ENCODE data around the gene EEFSEC. TPM values are rescaled to one million over a fixed set of nuclear protein-coding genes. Genes with fewer than 3 reads are reported as not detected.

The EEFSEC gene
- total and polyA plus RNA-seq, 2 of the 8 experiments (the other 6 are each of a cell fraction or from before 2014, with no cell fraction given) = 13.1 to 19.8 TPM

DNA sequence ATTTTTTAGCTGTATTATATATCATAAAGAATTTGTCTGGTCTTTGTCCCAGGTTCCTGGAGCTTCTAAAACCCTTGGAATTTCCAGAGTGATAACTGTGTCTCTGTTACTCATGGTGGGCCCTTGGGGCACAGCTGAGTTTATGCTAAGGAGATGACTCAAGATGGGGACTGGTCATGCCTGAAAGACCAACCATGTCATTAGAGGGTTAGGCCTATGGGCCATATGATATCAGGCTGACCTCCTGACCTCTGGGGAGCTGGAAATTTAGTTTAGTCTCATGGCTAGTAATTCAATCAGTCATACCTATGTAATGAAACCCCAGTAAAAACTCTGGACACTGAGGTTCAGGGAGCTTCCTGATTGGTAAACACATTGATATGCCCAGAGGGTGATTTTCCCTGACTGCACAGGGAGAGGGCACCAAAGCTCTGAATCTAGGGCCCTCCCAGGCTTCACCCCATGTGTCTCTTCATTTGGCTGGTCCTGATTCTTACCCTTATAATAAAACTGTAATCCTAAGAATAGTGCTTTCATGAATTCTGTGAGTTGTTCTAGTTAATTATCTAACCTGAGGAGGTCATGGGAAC lies 69.6 kb downstream of the EEFSEC start:
- Histone ChIP-seq H3K36me3 (ENCODE audit: control insufficient read depth in 2 of 4, insufficient read depth in 4 of 4, low read length in 3 of 4) (no peaks in the 10 kb centered on the region; a peak in 1 of 8 replicates), H3K79me2 (ENCODE audit: control insufficient read depth in 1 of 2, insufficient read depth in 2 of 2, low read length in 2 of 2) (no peaks in the 10 kb centered on the region), H3K27ac (ENCODE audit: low read depth, low read length) (no peak overlapping the region), H2BK15ac (ENCODE audit: low read length) (no peak overlapping the region), H3K23ac (ENCODE audit: insufficient read length) (no peak overlapping the region), H2AFZ (ENCODE audit: low read length) (no peak overlapping the region), H4K5ac (ENCODE audit: insufficient read length, low read depth, low read length) (no peak overlapping the region), H3K4ac (replicated peaks; ENCODE audit: insufficient read length, low read depth, low read length) (no peak overlapping the region), H2AK5ac (ENCODE audit: low read depth, low read length) (no peak overlapping the region), H4K91ac (replicated peaks; ENCODE audit: insufficient read length, low read length) (no peak overlapping the region), H3K56ac (replicated peaks; ENCODE audit: insufficient read length, low read depth, low read length) (no peak overlapping the region), H3K14ac (ENCODE audit: insufficient read length) (no peak overlapping the region), H3K9ac (replicated peaks in 1 of 4; ENCODE audit: extremely low read depth in 1 of 4, low read depth in 3 of 4, low read length in 3 of 4) (no peak overlapping the region), H3K4me1 (replicated peaks in 1 of 4; ENCODE audit: control insufficient read depth in 3 of 4, insufficient read depth in 4 of 4, low read length in 3 of 4) (peaks cover 0 to 3% (median 1%) of the 10 kb centered on the region in 4 experiments; a peak in 3 of 7 replicates), H2BK120ac (replicated peaks; ENCODE audit: low read depth, low read length) (no peak overlapping the region), H3K27me3 (replicated peaks in 1 of 4; ENCODE audit: control insufficient read depth in 3 of 4, extremely low read depth in 1 of 4, insufficient read depth in 3 of 4, low read length in 3 of 4) (no peaks in the 10 kb centered on the region; a peak in 1 of 7 replicates), H2BK12ac (ENCODE audit: low read depth, low read length) (no peak overlapping the region), H3K9me3 (ENCODE audit: insufficient read depth in 2 of 2, low read depth in 1 of 2, low read length in 1 of 2) (peaks cover 11 to 15% of the 10 kb centered on the region in 2 experiments), H3K4me2 (ENCODE audit: insufficient read depth in 1 of 2, low read depth in 2 of 2, low read length in 2 of 2) (no peak overlapping the region), H3K79me1 (ENCODE audit: low read depth, low read length) (no peaks in the 10 kb centered on the region), H3K4me3 (ENCODE audit: extremely low read depth in 1 of 4, insufficient read depth in 2 of 4, low read depth in 3 of 4, low read length in 4 of 4) (no peak overlapping the region), H2BK5ac (ENCODE audit: low read depth, low read length) (no peak overlapping the region), H3K23me2 (ENCODE audit: low read depth, low read length) (no peaks in the 10 kb centered on the region), H4K8ac (ENCODE audit: extremely low read depth, insufficient read depth, low read length) (no peak overlapping the region), H3K18ac (ENCODE audit: extremely low read depth, low read length) (no peak overlapping the region), H2BK20ac (ENCODE audit: low read length) (no peak overlapping the region), H4K20me1 (replicated peaks in 1 of 2; ENCODE audit: control insufficient read depth in 1 of 2, insufficient read depth in 2 of 2, low read length in 2 of 2) (no peaks in the 10 kb centered on the region)
- POLR2A ChIA-PET (ENCODE audit: partially characterized antibody) = no interaction called here
- FAIRE-seq (no peak), DNase-seq (ENCODE audit: low read depth in 1 of 2, low spot score in 2 of 2) (no peak)
- CTCF ChIA-PET (ENCODE audit: partially characterized antibody) = interaction anchor here (1.0 to 7.5 kb wide), 7 partner anchors 13 to 97 kb away, joined by 3 to 108 read pairs (median 3); no protein-coding TSS in a partner anchor
- TF ChIP-seq CHD2 (IDR thresholded peaks at IDR 0.05; ENCODE audit: low read length) (no peak), SUZ12 (IDR thresholded peaks at IDR 0.05; ENCODE audit: low read length) (no peak), YY1 (IDR thresholded peaks at IDR 0.05; ENCODE audit: low read depth, low read length) (no peak), CTBP2 (IDR thresholded peaks at IDR 0.05; ENCODE audit: borderline replicate concordance, insufficient read depth, insufficient read length, low read length) (no peak), TEAD4 (IDR thresholded peaks at IDR 0.05; ENCODE audit: low read depth, low read length) (no peak), RAD21 (IDR thresholded peaks at IDR 0.05 in 1 of 2, conservative IDR thresholded peaks at IDR 0.05 in 1 of 2; ENCODE audit: low read depth in 2 of 2, low read length in 2 of 2) (no peak), NRF1 (IDR thresholded peaks at IDR 0.05; ENCODE audit: low read depth, low read length) (no peak), KDM5A (IDR thresholded peaks at IDR 0.05; ENCODE audit: low read length) (no peak)
- TF ChIP-seq, protein P1, sequence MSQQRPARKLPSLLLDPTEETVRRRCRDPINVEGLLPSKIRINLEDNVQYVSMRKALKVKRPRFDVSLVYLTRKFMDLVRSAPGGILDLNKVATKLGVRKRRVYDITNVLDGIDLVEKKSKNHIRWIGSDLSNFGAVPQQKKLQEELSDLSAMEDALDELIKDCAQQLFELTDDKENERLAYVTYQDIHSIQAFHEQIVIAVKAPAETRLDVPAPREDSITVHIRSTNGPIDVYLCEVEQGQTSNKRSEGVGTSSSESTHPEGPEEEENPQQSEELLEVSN (IDR thresholded peaks at IDR 0.05) = no peak
